ENCODE data around the gene ADARB1.

DNA sequence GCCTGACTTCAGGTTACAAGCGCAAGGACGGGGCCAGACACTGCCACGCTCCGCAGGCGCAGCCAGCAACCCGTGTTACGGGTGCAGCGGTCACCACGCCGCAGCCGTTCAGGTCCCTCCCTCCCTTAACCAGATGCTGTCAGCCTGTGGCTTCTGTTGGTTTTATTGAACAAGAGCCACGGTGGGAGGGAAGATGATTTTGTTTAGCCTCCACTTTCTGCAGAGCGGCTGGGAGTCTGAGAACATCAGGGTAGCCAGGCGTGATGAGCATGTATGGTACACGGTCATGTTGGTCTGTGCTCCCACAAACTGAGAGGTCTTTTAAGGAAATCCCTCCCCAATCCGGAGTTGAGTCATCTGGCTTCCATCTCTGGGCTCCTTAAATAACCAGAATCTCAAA lies 18.5 kb upstream of the ADARB1 start:
- TF ChIP-seq ARNTL (CRISPR knock-in tag; IDR thresholded peaks at IDR 0.05; ENCODE audit: borderline replicate concordance, low read depth) (no peak), ZNF8 (CRISPR knock-in tag; IDR thresholded peaks at IDR 0.05) (no peak), PATZ1 (CRISPR knock-in tag; IDR thresholded peaks at IDR 0.05; ENCODE audit: borderline replicate concordance) (no peak), TSHZ2 (CRISPR knock-in tag; IDR thresholded peaks at IDR 0.05) (no peak), PPARA (CRISPR knock-in tag; IDR thresholded peaks at IDR 0.05; ENCODE audit: borderline replicate concordance) (no peak), SNAI2 (CRISPR knock-in tag; IDR thresholded peaks at IDR 0.05) (no peak), CSDC2 (CRISPR knock-in tag; IDR thresholded peaks at IDR 0.05) (no peak), RARB (CRISPR knock-in tag; IDR thresholded peaks at IDR 0.05) (no peak), BACH2 (CRISPR knock-in tag; IDR thresholded peaks at IDR 0.05; ENCODE audit: borderline replicate concordance) (no peak), ZFP30 (CRISPR knock-in tag; IDR thresholded peaks at IDR 0.05) (no peak)
- TF ChIP-seq, protein P1, sequence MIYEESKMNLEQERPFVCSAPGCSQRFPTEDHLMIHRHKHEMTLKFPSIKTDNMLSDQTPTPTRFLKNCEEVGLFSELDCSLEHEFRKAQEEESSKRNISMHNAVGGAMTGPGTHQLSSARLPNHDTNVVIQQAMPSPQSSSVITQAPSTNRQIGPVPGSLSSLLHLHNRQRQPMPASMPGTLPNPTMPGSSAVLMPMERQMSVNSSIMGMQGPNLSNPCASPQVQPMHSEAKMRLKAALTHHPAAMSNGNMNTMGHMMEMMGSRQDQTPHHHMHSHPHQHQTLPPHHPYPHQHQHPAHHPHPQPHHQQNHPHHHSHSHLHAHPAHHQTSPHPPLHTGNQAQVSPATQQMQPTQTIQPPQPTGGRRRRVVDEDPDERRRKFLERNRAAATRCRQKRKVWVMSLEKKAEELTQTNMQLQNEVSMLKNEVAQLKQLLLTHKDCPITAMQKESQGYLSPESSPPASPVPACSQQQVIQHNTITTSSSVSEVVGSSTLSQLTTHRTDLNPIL (CRISPR knock-in tag; IDR thresholded peaks at IDR 0.05; ENCODE audit: low read depth), result no peak
